Mesenteric fat pad (tissue), 1 donor: Measurements from ENCODE around the gene PRICKLE1. TPM values are rescaled to one million over a fixed set of nuclear protein-coding genes. Genes with fewer than 3 reads are reported as not detected.

Source experiments
- DNase-seq: peaks from one replicate; pipeline ENCODE4 v3.0.0-alpha.2; 2020; ENCODE audit warnings: low spot score
- total RNA-seq: library from RNA; stranded (reverse); fragmentation: NEBNext Ultra II Directional; extraction: Animal tissue kit (Norgen Biotek cat#: 25700); gene quantifications from one replicate; pipeline ENCODE4 v1.2.1, GENCODE V29; 2021
- donor health status: DM: yes; HTN: yes; CAD: no.

PRICKLE1 gene
- total RNA-seq, 1 donor from 2014 or later, result 12.3 TPM

- DNase-seq, result no peak
These were observed 130.2 kb downstream of the PRICKLE1 start for GRCh38 chr12:42459336-42459847.

GRCh38 chr12:42458575-42458974 lies 131.0 kb downstream of the PRICKLE1 start:
- no peak for DNase-seq

GRCh38 chr12:42450248-42450647 lies 139.3 kb downstream of the PRICKLE1 start:
- no peak for DNase-seq

GRCh38 chr12:42448841-42449240 lies 140.7 kb downstream of the PRICKLE1 start:
- no peak for DNase-seq

GRCh38 chr12:42447371-42447786 lies 142.2 kb downstream of the PRICKLE1 start:
- DNase-seq, result no peak

- no peak for DNase-seq
These were observed 142.8 kb downstream of the PRICKLE1 start for GRCh38 chr12:42446761-42447160.

GRCh38 chr12:42445891-42446290 lies 143.7 kb downstream of the PRICKLE1 start:
- no peak for DNase-seq

- no peak for DNase-seq
These were observed 145.2 kb downstream of the PRICKLE1 start for GRCh38 chr12:42444192-42444943.

- no peak for DNase-seq
These were observed 146.7 kb downstream of the PRICKLE1 start for GRCh38 chr12:42442888-42443287.

GRCh38 chr12:42442311-42442759 lies 147.2 kb downstream of the PRICKLE1 start:
- DNase-seq, result no peak

- no peak for DNase-seq
These were observed 148.9 kb downstream of the PRICKLE1 start for GRCh38 chr12:42440608-42441007.

GRCh38 chr12:42432517-42433140 lies 156.9 kb downstream of the PRICKLE1 start:
- DNase-seq, result no peak

GRCh38 chr12:42428850-42429249 lies 160.7 kb downstream of the PRICKLE1 start:
- no peak for DNase-seq

GRCh38 chr12:42426746-42427145 lies 162.8 kb downstream of the PRICKLE1 start:
- no peak for DNase-seq

GRCh38 chr12:42422785-42423184 lies 166.8 kb downstream of the PRICKLE1 start:
- DNase-seq, result no peak

- DNase-seq, result no peak
These were observed 167.4 kb downstream of the PRICKLE1 start for GRCh38 chr12:42421844-42422779.

- DNase-seq, result no peak
These were observed 169.2 kb downstream of the PRICKLE1 start for GRCh38 chr12:42420395-42420794.

GRCh38 chr12:42410340-42410739 lies 179.2 kb downstream of the PRICKLE1 start:
- no peak for DNase-seq

GRCh38 chr12:42409471-42409870 lies 180.1 kb downstream of the PRICKLE1 start:
- DNase-seq, result no peak

- no peak for DNase-seq
These were observed 182.2 kb downstream of the PRICKLE1 start for GRCh38 chr12:42407306-42407705.
